NB4 (cell line): Measurements from ENCODE around the gene RPS15.
A peak's percentile ranks its signal among the peaks of the same experiment; 100 is the strongest.

Experiments
- DNase-seq: peaks from one replicate; pipeline ENCODE4 v3.0.0; 2010; ENCODE audit warnings: low read depth
- H3K4me3 ChIP-seq: one replicate; pipeline ENCODE4 v1.5.1; 2011; ENCODE audit warnings: mild to moderate bottlenecking, low read depth, low read length, moderate library complexity
- MYC ChIP-seq: IDR thresholded peaks from 2 replicates; pipeline ENCODE4 v1.6.1; 2011; ENCODE audit warnings: low read depth, low read length
- POLR2A ChIP-seq: IDR thresholded peaks from 2 replicates; pipeline ENCODE4 v1.6.1; 2011; ENCODE audit warnings: mild to moderate bottlenecking; ENCODE audit not compliant: insufficient read length; ENCODE audit errors: extremely low read depth
- TF ChIP-seq, protein P1 (sequence below): IDR thresholded peaks from 2 replicates; pipeline ENCODE4 v1.6.1; 2011; ENCODE audit warnings: low read depth, low read length
- TF ChIP-seq, protein P2 (sequence below): IDR thresholded peaks from one replicate; pipeline ENCODE4 v1.5.1; 2012; ENCODE audit warnings: low read depth, low read length

Gene RPS15

DNA sequence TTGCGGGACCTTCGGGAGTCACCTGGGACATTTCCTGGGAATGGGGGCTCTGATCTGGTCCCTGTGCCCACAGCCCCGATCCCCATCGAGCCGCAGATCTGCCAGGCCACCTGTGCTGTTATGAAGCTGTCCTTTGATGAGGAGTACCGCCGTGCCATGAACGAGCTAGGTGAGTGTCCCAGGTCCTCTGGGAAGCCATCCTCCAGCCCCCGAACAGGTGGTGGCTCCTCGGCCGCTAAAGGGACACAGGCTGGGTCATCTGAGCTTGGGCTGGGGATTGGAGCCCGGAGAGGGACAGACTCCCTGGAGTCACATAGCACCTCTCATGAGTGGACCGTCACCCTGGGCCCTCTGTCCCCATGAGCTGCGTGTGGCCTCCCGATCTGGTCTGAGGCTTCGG is 19.7 kb downstream of the RPS15 start:
- H3K4me3 ChIP-seq: no peak overlapping the region
- TF ChIP-seq, protein P1, sequence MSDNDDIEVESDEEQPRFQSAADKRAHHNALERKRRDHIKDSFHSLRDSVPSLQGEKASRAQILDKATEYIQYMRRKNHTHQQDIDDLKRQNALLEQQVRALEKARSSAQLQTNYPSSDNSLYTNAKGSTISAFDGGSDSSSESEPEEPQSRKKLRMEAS: no peak
- DNase-seq: no peak

DNA sequence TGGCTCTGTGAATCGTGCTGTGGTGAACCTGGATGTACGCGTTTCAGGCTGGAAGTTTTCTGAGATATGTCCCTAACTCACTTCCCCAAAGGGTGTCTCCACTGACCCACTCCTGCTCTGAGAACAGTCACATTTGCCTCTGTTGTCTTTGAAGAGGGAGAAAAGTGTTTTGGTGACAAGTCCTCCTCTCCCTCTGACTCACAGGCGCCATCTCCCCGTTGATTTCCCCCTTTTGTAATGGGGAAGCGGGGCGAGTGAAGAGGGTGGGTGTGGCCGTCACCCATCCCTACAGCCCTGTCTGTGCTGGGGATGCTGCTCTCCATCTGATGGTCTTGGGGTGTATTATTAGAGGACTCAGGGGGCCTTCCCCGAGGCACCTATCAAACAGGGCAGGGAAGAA is 21.3 kb downstream of the RPS15 start:
- TF ChIP-seq POLR2A: no peak
- TF ChIP-seq, protein P1: no peak

DNA sequence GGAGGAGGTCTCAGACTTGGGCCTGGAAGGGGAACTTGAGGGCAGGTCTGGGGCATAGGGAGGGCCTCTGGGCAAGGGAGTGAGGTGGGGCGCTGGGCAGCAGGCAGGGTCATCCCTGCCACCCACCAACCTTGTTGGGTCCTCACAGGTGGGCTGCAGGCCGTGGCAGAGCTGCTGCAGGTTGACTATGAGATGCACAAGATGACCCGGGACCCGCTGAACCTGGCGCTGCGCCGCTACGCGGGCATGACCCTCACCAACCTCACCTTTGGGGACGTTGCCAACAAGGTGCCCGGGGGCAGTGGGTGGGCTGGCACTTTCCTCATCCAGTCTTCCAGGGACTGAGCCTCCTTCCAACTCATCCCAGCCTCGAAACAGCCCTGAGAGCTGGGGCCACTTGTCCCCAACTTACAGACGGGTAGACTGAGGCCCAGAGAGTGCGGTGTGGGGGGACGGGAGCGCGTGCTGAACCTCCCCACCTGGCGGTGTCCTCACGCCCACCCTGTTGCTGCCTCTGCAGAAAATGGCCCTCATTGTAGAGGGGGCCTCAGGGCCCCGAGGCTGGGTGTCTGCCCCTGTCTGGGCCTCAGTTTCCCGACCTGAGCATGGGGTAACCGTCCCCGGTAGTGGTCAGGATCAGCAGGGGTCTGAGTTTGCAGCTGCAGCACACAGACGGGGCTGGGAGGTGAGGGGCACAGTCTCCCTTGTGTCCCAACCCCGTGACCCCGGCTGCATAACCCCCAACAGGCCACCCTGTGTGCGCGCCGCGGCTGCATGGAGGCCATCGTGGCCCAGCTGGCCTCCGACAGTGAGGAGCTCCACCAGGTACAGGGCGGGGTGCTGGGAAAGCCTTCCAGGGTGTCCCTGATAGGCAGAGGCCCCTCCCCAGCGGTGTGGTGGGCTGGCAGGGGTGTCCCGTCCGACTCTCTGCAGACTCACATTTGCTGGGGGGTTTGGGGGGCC is 22.1 kb downstream of the RPS15 start:
- no peak for DNase-seq
- no peak overlapping the region for H3K4me3 ChIP-seq
- TF ChIP-seq, protein P1: no peak
- TF ChIP-seq, protein P2, sequence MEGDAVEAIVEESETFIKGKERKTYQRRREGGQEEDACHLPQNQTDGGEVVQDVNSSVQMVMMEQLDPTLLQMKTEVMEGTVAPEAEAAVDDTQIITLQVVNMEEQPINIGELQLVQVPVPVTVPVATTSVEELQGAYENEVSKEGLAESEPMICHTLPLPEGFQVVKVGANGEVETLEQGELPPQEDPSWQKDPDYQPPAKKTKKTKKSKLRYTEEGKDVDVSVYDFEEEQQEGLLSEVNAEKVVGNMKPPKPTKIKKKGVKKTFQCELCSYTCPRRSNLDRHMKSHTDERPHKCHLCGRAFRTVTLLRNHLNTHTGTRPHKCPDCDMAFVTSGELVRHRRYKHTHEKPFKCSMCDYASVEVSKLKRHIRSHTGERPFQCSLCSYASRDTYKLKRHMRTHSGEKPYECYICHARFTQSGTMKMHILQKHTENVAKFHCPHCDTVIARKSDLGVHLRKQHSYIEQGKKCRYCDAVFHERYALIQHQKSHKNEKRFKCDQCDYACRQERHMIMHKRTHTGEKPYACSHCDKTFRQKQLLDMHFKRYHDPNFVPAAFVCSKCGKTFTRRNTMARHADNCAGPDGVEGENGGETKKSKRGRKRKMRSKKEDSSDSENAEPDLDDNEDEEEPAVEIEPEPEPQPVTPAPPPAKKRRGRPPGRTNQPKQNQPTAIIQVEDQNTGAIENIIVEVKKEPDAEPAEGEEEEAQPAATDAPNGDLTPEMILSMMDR: no peak
- TF ChIP-seq POLR2A: no peak
- no peak for TF ChIP-seq MYC

More for the DNA sequence above, 21.3 kb downstream of the RPS15 start:
- DNase-seq: no peak
- H3K4me3 ChIP-seq: no peak overlapping the region

DNA sequence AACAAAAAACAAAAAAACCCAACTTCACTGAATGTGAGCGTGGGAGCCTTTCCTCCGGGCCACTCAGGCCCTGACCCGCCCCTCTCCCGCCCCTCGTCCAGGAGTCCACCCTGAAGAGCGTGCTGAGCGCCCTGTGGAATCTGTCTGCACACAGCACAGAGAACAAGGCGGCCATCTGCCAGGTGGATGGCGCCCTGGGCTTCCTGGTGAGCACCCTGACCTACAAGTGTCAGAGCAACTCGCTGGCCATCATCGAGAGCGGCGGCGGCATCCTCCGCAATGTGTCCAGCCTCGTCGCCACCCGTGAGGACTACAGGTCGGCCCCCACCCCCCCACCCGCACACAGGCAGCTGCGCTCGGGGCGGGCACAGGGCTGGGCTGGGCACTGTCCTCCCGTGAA is 23.7 kb downstream of the RPS15 start:
- DNase-seq: no peak
- H3K4me3 ChIP-seq: no peak overlapping the region
- TF ChIP-seq, protein P1: no peak
- TF ChIP-seq POLR2A: no peak
- TF ChIP-seq, protein P2: no peak
- no peak for TF ChIP-seq MYC

DNA sequence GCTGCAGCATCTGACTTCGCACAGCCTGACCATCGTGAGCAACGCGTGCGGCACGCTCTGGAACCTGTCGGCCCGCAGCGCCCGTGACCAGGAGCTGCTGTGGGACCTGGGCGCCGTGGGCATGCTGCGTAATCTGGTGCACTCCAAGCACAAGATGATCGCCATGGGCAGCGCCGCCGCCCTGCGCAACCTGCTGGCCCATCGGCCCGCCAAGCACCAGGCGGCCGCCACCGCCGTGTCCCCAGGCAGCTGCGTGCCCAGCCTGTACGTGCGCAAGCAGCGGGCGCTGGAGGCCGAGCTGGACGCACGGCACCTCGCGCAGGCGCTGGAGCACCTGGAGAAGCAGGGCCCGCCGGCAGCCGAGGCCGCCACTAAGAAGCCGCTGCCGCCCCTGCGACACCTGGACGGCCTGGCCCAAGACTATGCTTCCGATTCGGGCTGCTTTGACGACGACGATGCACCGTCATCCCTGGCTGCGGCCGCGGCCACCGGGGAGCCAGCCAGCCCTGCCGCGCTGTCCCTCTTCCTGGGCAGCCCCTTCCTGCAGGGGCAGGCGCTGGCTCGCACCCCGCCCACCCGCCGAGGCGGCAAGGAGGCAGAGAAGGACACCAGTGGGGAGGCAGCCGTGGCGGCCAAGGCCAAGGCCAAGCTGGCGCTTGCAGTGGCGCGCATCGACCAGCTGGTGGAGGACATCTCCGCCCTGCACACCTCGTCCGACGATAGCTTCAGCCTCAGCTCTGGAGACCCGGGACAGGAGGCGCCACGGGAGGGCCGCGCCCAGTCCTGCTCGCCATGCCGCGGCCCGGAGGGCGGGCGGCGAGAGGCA is 27.2 kb downstream of the RPS15 start:
- no peak overlapping the region for H3K4me3 ChIP-seq
- TF ChIP-seq, protein P2: peak; percentile 33
- no peak for TF ChIP-seq POLR2A
- DNase-seq: peak; percentile 61

DNA sequence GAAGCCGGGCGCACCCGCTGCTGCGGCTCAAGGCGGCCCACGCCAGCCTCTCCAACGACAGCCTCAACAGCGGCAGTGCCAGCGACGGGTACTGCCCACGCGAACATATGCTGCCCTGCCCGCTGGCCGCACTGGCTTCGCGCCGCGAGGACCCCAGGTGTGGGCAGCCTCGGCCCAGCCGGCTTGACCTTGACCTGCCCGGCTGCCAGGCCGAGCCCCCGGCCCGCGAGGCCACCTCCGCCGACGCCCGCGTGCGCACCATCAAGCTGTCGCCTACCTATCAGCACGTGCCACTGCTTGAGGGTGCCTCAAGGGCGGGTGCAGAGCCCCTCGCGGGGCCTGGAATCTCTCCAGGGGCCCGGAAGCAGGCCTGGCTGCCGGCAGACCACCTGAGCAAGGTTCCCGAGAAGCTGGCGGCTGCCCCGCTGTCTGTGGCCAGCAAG is 27.8 kb downstream of the RPS15 start:
- TF ChIP-seq, protein P2: no peak
- TF ChIP-seq POLR2A (no peak), MYC (no peak)
- TF ChIP-seq, protein P1: no peak

More for the DNA sequence above, 27.8 kb downstream of the RPS15 start:
- H3K4me3 ChIP-seq: no peak overlapping the region
- no peak for DNase-seq
